Sigmoid colon (tissue), 7 donors: Measurements from ENCODE around the gene KRTAP4-6. TPM values are rescaled to one million over a fixed set of nuclear protein-coding genes. Genes with fewer than 3 reads are reported as not detected.
"Not testable (repeated sequence)": the region's sequence is repeated elsewhere in the genome, so short reads cannot be mapped to it uniquely, and the experiment has no call there.

ENCODE experiments used
- DNase-seq: peaks from one replicate; pipeline ENCODE4 v3.0.0-alpha.2; 2019
- H3K27ac ChIP-seq, 4 donors: fragments of 200-600 bp; sonication (generic); one replicate each; pipeline ENCODE4 v1.5.1; 2016 to 2019; ENCODE audit warnings: mild to moderate bottlenecking in 1 of 4
- H3K27me3 ChIP-seq, 3 donors: fragments of 200-600 bp; sonication (generic); one replicate each; pipeline ENCODE4 v1.5.1; 2019; ENCODE audit warnings: mild to moderate bottlenecking in 1 of 3
- H3K36me3 ChIP-seq, 4 donors: fragments of 200-600 bp; sonication (generic); one replicate each; pipeline ENCODE4 v1.5.1; 2016 to 2019
- H3K4me1 ChIP-seq, 4 donors: fragments of 200-600 bp; sonication (generic); one replicate each; pipeline ENCODE4 v1.5.1; 2017 to 2019
- H3K4me3 ChIP-seq, 4 donors: fragments of 200-600 bp; sonication (generic); one replicate each; pipeline ENCODE4 v1.5.1; 2017 to 2019; ENCODE audit warnings: mild to moderate bottlenecking in 2 of 4, moderate library complexity in 1 of 4
- H3K9me3 ChIP-seq, 4 donors: fragments of 200-600 bp in 3 of 4; sonication (generic) in 3 of 4; one replicate each; pipeline versions ENCODE4 v1.5.1 to v1.6.1; 2013 to 2019
- EP300 ChIP-seq, 4 donors: sonication (generic); formaldehyde crosslinking; IDR thresholded peaks; one replicate each; pipeline ENCODE4 v1.6.1; 2017; ENCODE audit warnings: antibody characterized with exemption in 4 of 4
- POLR2A ChIP-seq, 2 donors: fragments of 450-650 bp; IDR thresholded peaks; one replicate each; pipeline ENCODE4 v1.6.1; 2016; ENCODE audit warnings: antibody characterized with exemption in 2 of 2, mild to moderate bottlenecking in 2 of 2, moderate library complexity in 2 of 2
- POLR2AphosphoS5 ChIP-seq, 4 donors: sonication (generic); formaldehyde crosslinking; IDR thresholded peaks; one replicate each; pipeline ENCODE4 v1.6.1; 2017; ENCODE audit warnings: antibody characterized with exemption in 4 of 4
- WGBS, 2 donors: extraction: QIAGEN DNeasy Blood & Tissue Kit; methylation state at CpG; one replicate each; pipeline ENCODE4 v1.1.7; 2013; 5-methylcytosine and 5-hydroxymethylcytosine counted together
- intact Hi-C: fragments of 100-400 bp; cut with DNase I; formaldehyde crosslinking; loops from one replicate; pipeline ENCODE4 v1.15.1; 2023
- polyA plus RNA-seq, 3 donors: library from polyadenylated mRNA; stranded (reverse); fragments of 200-250 nt; gene quantifications; one replicate each; pipeline ENCODE4 v1.2.3, GENCODE V29; 2013
- total RNA-seq, 4 donors: library from RNA; depleted of rRNA; stranded (reverse); fragments of >200 nt; gene quantifications; one replicate each; pipeline ENCODE4 v1.1.0, GENCODE V29; 2016
- TF ChIP-seq, protein P1 (sequence below), 4 experiments: fragments of 450-650 bp in 3 of 4; fragments of 200-600 bp in 1 of 4; IDR thresholded peaks; one replicate each; pipeline ENCODE4 v1.5.1; 2016 to 2019; ENCODE audit warnings: antibody characterized with exemption in 4 of 4, mild to moderate bottlenecking in 3 of 4, moderate library complexity in 2 of 4
- donor health status: healthy with polysubstance abuse.
- donor health status: Bipolar disorder and iron deficiency.
- donor health status: healthy.

Gene KRTAP4-6
- total RNA-seq = not detected
- not detected for polyA plus RNA-seq

GRCh38 chr17:41140360-41141131 is at the start of gene KRTAP4-6:
Gene KRTAP4-6, minus strand, starts transcription at chr17:41140544. Its CDS starts 57 bp downstream, at chr17:41140487.
- Histone ChIP-seq H3K4me3 (no peak within 1 kb of the TSS), H3K9me3 (peaks cover 0 to 16% (median 4%) of the 10 kb centered on the region in 4 donors), H3K27me3 (no peaks in the 10 kb centered on the region), H3K4me1 (no peaks in the 10 kb centered on the region), H3K36me3 (no peaks in the 10 kb centered on the region), H3K27ac (no peak within 1 kb of the TSS)
- TF ChIP-seq, protein P1, sequence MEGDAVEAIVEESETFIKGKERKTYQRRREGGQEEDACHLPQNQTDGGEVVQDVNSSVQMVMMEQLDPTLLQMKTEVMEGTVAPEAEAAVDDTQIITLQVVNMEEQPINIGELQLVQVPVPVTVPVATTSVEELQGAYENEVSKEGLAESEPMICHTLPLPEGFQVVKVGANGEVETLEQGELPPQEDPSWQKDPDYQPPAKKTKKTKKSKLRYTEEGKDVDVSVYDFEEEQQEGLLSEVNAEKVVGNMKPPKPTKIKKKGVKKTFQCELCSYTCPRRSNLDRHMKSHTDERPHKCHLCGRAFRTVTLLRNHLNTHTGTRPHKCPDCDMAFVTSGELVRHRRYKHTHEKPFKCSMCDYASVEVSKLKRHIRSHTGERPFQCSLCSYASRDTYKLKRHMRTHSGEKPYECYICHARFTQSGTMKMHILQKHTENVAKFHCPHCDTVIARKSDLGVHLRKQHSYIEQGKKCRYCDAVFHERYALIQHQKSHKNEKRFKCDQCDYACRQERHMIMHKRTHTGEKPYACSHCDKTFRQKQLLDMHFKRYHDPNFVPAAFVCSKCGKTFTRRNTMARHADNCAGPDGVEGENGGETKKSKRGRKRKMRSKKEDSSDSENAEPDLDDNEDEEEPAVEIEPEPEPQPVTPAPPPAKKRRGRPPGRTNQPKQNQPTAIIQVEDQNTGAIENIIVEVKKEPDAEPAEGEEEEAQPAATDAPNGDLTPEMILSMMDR (IDR thresholded peaks at IDR 0.05) = no peak
- TF ChIP-seq POLR2A (IDR thresholded peaks at IDR 0.05) (no peak), EP300 (IDR thresholded peaks at IDR 0.05) (no peak), POLR2AphosphoS5 (IDR thresholded peaks at IDR 0.05) (no peak)
- WGBS, 2 donors = 83 to 89% methylated on average over 6 of the region's 6 CpGs
- intact Hi-C loops = no loop called here
- DNase-seq = no peak

GRCh38 chr17:41189837-41190318 is 49.5 kb upstream of the KRTAP4-6 start, which contains the start of gene KRTAP9-1:
Gene KRTAP9-1, plus strand, starts transcription at chr17:41189887. Its CDS starts 0 bp downstream, at chr17:41189887.
- H3K27ac ChIP-seq, H3K27me3 ChIP-seq, H3K36me3 ChIP-seq, H3K4me3 ChIP-seq, intact Hi-C loops, DNase-seq, H3K9me3 ChIP-seq, H3K4me1 ChIP-seq: not testable (repeated sequence)
- 77 to 87% methylated on average over 1 of the region's 1 CpG for WGBS, 2 donors

DNA sequence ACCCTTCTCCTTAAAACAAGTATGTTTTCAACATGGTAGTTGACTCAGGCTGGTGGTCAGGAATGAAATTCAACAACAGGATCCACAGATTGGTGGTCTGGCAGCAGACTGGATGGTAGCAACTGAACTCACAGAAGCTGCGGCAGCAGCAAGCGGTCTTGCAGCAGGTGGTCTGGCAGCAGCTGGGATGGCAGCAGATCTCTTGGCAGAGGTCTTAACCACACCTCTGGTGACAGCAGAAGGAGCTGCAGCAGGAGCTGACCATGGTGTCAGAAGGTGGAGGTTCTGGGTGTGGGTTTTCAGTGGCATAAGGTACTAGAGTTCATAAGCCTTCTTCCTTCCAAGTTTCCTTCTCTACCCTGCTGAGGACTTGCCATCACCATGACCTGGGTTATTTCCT is 46.5 kb upstream of the KRTAP4-6 start:
- Histone ChIP-seq H3K9me3 (no peaks in the 10 kb centered on the region), H3K36me3 (no peaks in the 10 kb centered on the region), H3K27ac (no peak overlapping the region), H3K4me3 (no peak overlapping the region), H3K27me3 (peaks cover 0 to 3% (median 0%) of the 10 kb centered on the region in 3 donors), H3K4me1 (no peaks in the 10 kb centered on the region)
- no peak for TF ChIP-seq POLR2A (IDR thresholded peaks at IDR 0.05)
- no peak for TF ChIP-seq POLR2AphosphoS5 (IDR thresholded peaks at IDR 0.05)
- no peak for TF ChIP-seq EP300 (IDR thresholded peaks at IDR 0.05)
- TF ChIP-seq, protein P1 (IDR thresholded peaks at IDR 0.05) = no peak
- intact Hi-C loops = no loop called here
- DNase-seq = no peak
- 94% methylated on average over 2 of the region's 2 CpGs for WGBS, 2 donors

- intact Hi-C loops = no loop called here
- TF ChIP-seq, protein P1 (IDR thresholded peaks at IDR 0.05) = no peak
- no peak for TF ChIP-seq POLR2A (IDR thresholded peaks at IDR 0.05)
- TF ChIP-seq POLR2AphosphoS5 (IDR thresholded peaks at IDR 0.05) = no peak
- no peak for TF ChIP-seq EP300 (IDR thresholded peaks at IDR 0.05)
- no peaks in the 10 kb centered on the region for H3K4me1 ChIP-seq
Measured at GRCh38 chr17:41185001-41185400, 44.7 kb upstream of the KRTAP4-6 start.

GRCh38 chr17:41184480-41184961 is 44.2 kb upstream of the KRTAP4-6 start, which contains the start of gene KRTAP4-1:
Gene KRTAP4-1, minus strand, starts transcription at chr17:41184911. Its CDS starts 57 bp downstream, at chr17:41184854.
- H3K9me3 ChIP-seq = no peaks in the 10 kb centered on the region
- WGBS, 2 donors = 73 to 80% methylated on average over 9 of the region's 9 CpGs
- no peaks in the 10 kb centered on the region for H3K36me3 ChIP-seq
- no peak within 1 kb of the TSS for H3K27ac ChIP-seq
- intact Hi-C loops = no loop called here
- DNase-seq = no peak
- no peaks in the 10 kb centered on the region for H3K4me1 ChIP-seq
- H3K4me3 ChIP-seq = no peak within 1 kb of the TSS
- H3K27me3 ChIP-seq = no peaks in the 10 kb centered on the region
- no peak for TF ChIP-seq POLR2AphosphoS5 (IDR thresholded peaks at IDR 0.05)
- TF ChIP-seq POLR2A (IDR thresholded peaks at IDR 0.05) = no peak

More at GRCh38 chr17:41185001-41185400, 44.7 kb upstream of the KRTAP4-6 start:
- Histone ChIP-seq H3K9me3 (no peaks in the 10 kb centered on the region), H3K4me3 (no peak overlapping the region), H3K27me3 (peaks cover 0 to 2% (median 0%) of the 10 kb centered on the region in 3 donors), H3K27ac (no peak overlapping the region), H3K36me3 (no peaks in the 10 kb centered on the region)
- no peak for DNase-seq
- 44 to 58% methylated on average over 1 of the region's 1 CpG for WGBS, 2 donors
